Measurements from ENCODE around the gene CPA5. TPM values are rescaled to one million over a fixed set of nuclear protein-coding genes. Genes with fewer than 3 reads are reported as not detected.

CPA5 gene
- total and polyA plus RNA-seq, 2 donors (not counting 3 experiments of a cell fraction or from before 2014, with no cell fraction given): not detected

- no peaks in the 10 kb centered on the region for H3K36me3 ChIP-seq (ENCODE audit: control insufficient read depth in 2 of 2, extremely low read depth in 1 of 2, insufficient read depth in 2 of 2, low read length in 2 of 2)
- no peaks in the 10 kb centered on the region for H3K27me3 ChIP-seq (ENCODE audit: control insufficient read depth in 2 of 2, insufficient read depth in 2 of 2, low read length in 2 of 2)
- ChIA-PET POLR2A (no interaction called here), CTCF (no interaction called here)
- H3K4me2 ChIP-seq (ENCODE audit: insufficient read depth, low read length): no peak overlapping the region
- H3K9ac ChIP-seq (replicated peaks; ENCODE audit: extremely low read depth, insufficient read depth, low read length): no peak overlapping the region
- H3K79me2 ChIP-seq (ENCODE audit: control insufficient read depth, insufficient read depth, low read length): no peaks in the 10 kb centered on the region
- H4K20me1 ChIP-seq (replicated peaks; ENCODE audit: control insufficient read depth, extremely low read depth, insufficient read depth, low read length): no peaks in the 10 kb centered on the region
- H2AFZ ChIP-seq (ENCODE audit: low read depth, low read length): no peak overlapping the region
- dilution Hi-C loops (cut with MboI; ENCODE audit: extremely low pct_ligation_motif_present, low sequenced_read_pairs): no loop called here
- BruUV-seq (replicated peaks): no TSS peak
- peaks cover 3% of the 10 kb centered on the region for H3K4me1 ChIP-seq (ENCODE audit: control insufficient read depth, extremely low read depth, insufficient read depth, low read length)
- FAIRE-seq: no peak
- H3K9me3 ChIP-seq (replicated peaks; ENCODE audit: control insufficient read depth, insufficient read depth, low read length): no peaks in the 10 kb centered on the region
- no peak overlapping the region for H3K4me3 ChIP-seq (replicated peaks in 1 of 3; ENCODE audit: insufficient read depth in 1 of 3, low read depth in 1 of 3, low read length in 3 of 3)
- H3K9me1 ChIP-seq (replicated peaks; ENCODE audit: control insufficient read depth, extremely low read depth, insufficient read depth, low read length): no peaks in the 10 kb centered on the region
- DNase-seq (ENCODE audit: low read depth, low spot score): no peak
- no peak overlapping the region for H3K27ac ChIP-seq (ENCODE audit: insufficient read depth, low read depth, low read length)
- TF ChIP-seq FOS (IDR thresholded peaks at IDR 0.05; ENCODE audit: borderline replicate concordance, insufficient read depth, low read length) (no peak), GATA2 (IDR thresholded peaks at IDR 0.05; ENCODE audit: insufficient read depth, insufficient read length, low read depth, low read length) (no peak), CTCF (IDR thresholded peaks at IDR 0.05; ENCODE audit: extremely low read depth in 1 of 2, insufficient read depth in 1 of 2, low read depth in 1 of 2, low read length in 2 of 2) (no peak), MAX (IDR thresholded peaks at IDR 0.05; ENCODE audit: insufficient read depth, insufficient read length) (no peak), MYC (IDR thresholded peaks at IDR 0.05; ENCODE audit: low read depth, low read length) (no peak), JUN (IDR thresholded peaks at IDR 0.05; ENCODE audit: borderline replicate concordance, insufficient read depth, insufficient read length, low read depth) (no peak), POLR2A (IDR thresholded peaks at IDR 0.05; ENCODE audit: low read depth, low read length) (no peak), POLR2AphosphoS5 (IDR thresholded peaks at IDR 0.05; ENCODE audit: insufficient read depth, low read depth, low read length) (no peak), EZH2 (IDR thresholded peaks at IDR 0.05; ENCODE audit: borderline replicate concordance, low read depth, low read length, severe bottlenecking) (no peak)
- intact Hi-C loops (cut with micrococcal nuclease): no loop called here
Measured at GRCh38 chr7:130418306-130418705, 73.7 kb downstream of the CPA5 start.

Other genes with a start within 250 kb of the CPA5 start
- 11.6 and 16.6 TPM in 2 replicates for gene TMEM209, start 139.4 kb upstream of the CPA5 start, total RNA-seq
- 12.9 and 13.0 TPM in 2 replicates for gene TMEM209, start 139.4 kb upstream of the CPA5 start, polyA plus RNA-seq
- gene SSMEM1, start 137.0 kb upstream of the CPA5 start, total RNA-seq: not detected in 2 replicates
- gene SSMEM1, start 137.0 kb upstream of the CPA5 start, polyA plus RNA-seq: not detected in 2 replicates
- gene CPA2, start 78.0 kb upstream of the CPA5 start, total RNA-seq: not detected in 2 replicates
- not detected in 2 replicates for gene CPA2, start 78.0 kb upstream of the CPA5 start, polyA plus RNA-seq
- gene CPA4, start 51.7 kb upstream of the CPA5 start, total RNA-seq: not detected in 2 replicates
- gene CPA4, start 51.7 kb upstream of the CPA5 start, polyA plus RNA-seq: 0.22 and 0.36 TPM in 2 replicates
- gene CPA1, start 35.7 kb downstream of the CPA5 start, total RNA-seq: not detected in 2 replicates
- not detected in 2 replicates for gene CPA1, start 35.7 kb downstream of the CPA5 start, polyA plus RNA-seq
- gene CEP41, start 96.2 kb downstream of the CPA5 start, total RNA-seq: 25.9 and 26.8 TPM in 2 replicates
- gene CEP41, start 96.2 kb downstream of the CPA5 start, polyA plus RNA-seq: 15.5 and 19.5 TPM in 2 replicates
- 52.6 and 62.1 TPM in 2 replicates for gene MEST, start 147.3 kb downstream of the CPA5 start, total RNA-seq
- gene MEST, start 147.3 kb downstream of the CPA5 start, polyA plus RNA-seq: 44.3 and 46.7 TPM in 2 replicates